PC-3 (cell line): ENCODE results near the gene WDR81.

Source experiments
- CTCF ChIP-seq: fragments of 300-600 bp; sonication (generic); conservative IDR thresholded peaks from 2 replicates; pipeline ENCODE4 v1.5.1; 2017; ENCODE audit warnings: antibody characterized with exemption, low read depth, mild to moderate bottlenecking, low read length
- EZH2phosphoT487 ChIP-seq: fragments of 300-600 bp; sonication (generic); IDR thresholded peaks from 2 replicates; pipeline ENCODE4 v1.6.1; 2018; ENCODE audit warnings: mild to moderate bottlenecking, antibody characterized with exemption, low read length, borderline replicate concordance

DNA sequence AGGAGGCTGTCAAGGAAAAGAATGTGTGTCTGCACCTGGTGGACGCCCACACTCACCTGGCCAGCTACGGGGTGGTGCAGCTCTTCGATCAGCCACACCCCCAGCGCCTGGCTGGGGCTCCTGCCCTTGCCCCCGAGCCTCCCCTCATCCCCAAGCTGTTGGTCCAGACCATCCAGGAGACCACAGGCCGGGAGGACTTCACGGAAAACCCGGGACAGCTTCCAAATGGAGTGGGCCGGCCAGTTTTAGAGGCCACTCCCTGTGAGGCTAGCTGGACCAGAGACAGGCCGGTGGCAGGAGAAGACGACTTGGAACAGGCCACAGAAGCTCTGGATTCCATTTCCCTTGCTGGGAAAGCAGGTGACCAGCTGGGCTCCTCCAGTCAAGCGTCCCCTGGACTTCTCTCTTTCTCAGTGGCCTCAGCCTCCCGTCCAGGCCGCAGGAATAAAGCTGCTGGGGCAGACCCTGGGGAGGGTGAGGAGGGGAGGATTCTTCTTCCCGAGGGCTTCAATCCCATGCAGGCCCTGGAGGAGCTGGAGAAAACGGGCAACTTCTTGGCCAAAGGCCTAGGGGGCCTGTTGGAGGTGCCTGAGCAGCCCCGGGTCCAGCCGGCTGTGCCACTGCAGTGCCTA lies 2.2 kb downstream of the WDR81 start:
- TF ChIP-seq CTCF (no peak), EZH2phosphoT487 (no peak)
